ENCODE data around the gene DCUN1D2.
"Not testable (repeated sequence)": the region's sequence is repeated elsewhere in the genome, so short reads cannot be mapped to it uniquely, and the experiment has no call there.

The DCUN1D2 gene

GRCh38 chr13:113532156-113532806 lies 41.8 kb upstream of the DCUN1D2 start:
- H3K9ac ChIP-seq (ENCODE audit: low read depth, low read length): no peak overlapping the region
- H3K27me3 ChIP-seq (ENCODE audit: insufficient read depth, low read length): no peaks in the 10 kb centered on the region
- no peaks in the 10 kb centered on the region; the same call in 1 of the 2 replicates for H3K4me1 ChIP-seq (ENCODE audit: insufficient read depth, low read length)
- peaks cover 27% of the 10 kb centered on the region for H3K36me3 ChIP-seq (ENCODE audit: insufficient read depth, low read depth, low read length)
- no peak overlapping the region for H3K27ac ChIP-seq (ENCODE audit: low read length)
- no peaks in the 10 kb centered on the region for H3K9me3 ChIP-seq (ENCODE audit: insufficient read depth, low read depth, low read length)
- no peak overlapping the region for H3K4me3 ChIP-seq (ENCODE audit: low read length)

GRCh38 chr13:113531041-113531873 lies 40.7 kb upstream of the DCUN1D2 start:
- Histone ChIP-seq H3K9me3 (ENCODE audit: insufficient read depth, low read depth, low read length) (no peaks in the 10 kb centered on the region), H3K27ac (ENCODE audit: low read length) (no peak overlapping the region), H3K9ac (ENCODE audit: low read depth, low read length) (no peak overlapping the region), H3K4me1 (ENCODE audit: insufficient read depth, low read length) (no peaks in the 10 kb centered on the region; the same call in 1 of the 2 replicates), H3K27me3 (ENCODE audit: insufficient read depth, low read length) (no peaks in the 10 kb centered on the region), H3K4me3 (ENCODE audit: low read length) (no peak overlapping the region), H3K36me3 (ENCODE audit: insufficient read depth, low read depth, low read length) (peaks cover 36% of the 10 kb centered on the region)

- no peaks in the 10 kb centered on the region for H3K9me3 ChIP-seq (ENCODE audit: insufficient read depth, low read depth, low read length)
- peaks cover 42% of the 10 kb centered on the region for H3K36me3 ChIP-seq (ENCODE audit: insufficient read depth, low read depth, low read length)
- no peak overlapping the region for H3K9ac ChIP-seq (ENCODE audit: low read depth, low read length)
- no peak overlapping the region for H3K27ac ChIP-seq (ENCODE audit: low read length)
- H3K4me1 ChIP-seq (ENCODE audit: insufficient read depth, low read length): no peaks in the 10 kb centered on the region; the same call in 1 of the 2 replicates
- H3K27me3 ChIP-seq (ENCODE audit: insufficient read depth, low read length): no peaks in the 10 kb centered on the region
- no peak overlapping the region for H3K4me3 ChIP-seq (ENCODE audit: low read length)
Observed at GRCh38 chr13:113528813-113529180, 38.3 kb upstream of the DCUN1D2 start.

- H3K4me3 ChIP-seq (ENCODE audit: low read length): no peak overlapping the region
- no peaks in the 10 kb centered on the region for H3K27me3 ChIP-seq (ENCODE audit: insufficient read depth, low read length)
- no peak overlapping the region for H3K27ac ChIP-seq (ENCODE audit: low read length)
- no peaks in the 10 kb centered on the region; the same call in 1 of the 2 replicates for H3K4me1 ChIP-seq (ENCODE audit: insufficient read depth, low read length)
- no peaks in the 10 kb centered on the region for H3K9me3 ChIP-seq (ENCODE audit: insufficient read depth, low read depth, low read length)
- H3K9ac ChIP-seq (ENCODE audit: low read depth, low read length): no peak overlapping the region
- peaks cover 42% of the 10 kb centered on the region for H3K36me3 ChIP-seq (ENCODE audit: insufficient read depth, low read depth, low read length)
Observed at GRCh38 chr13:113528101-113528812, 37.7 kb upstream of the DCUN1D2 start.

- no peaks in the 10 kb centered on the region for H3K9me3 ChIP-seq (ENCODE audit: insufficient read depth, low read depth, low read length)
- H3K27ac ChIP-seq (ENCODE audit: low read length): no peak overlapping the region
- no peak overlapping the region for H3K4me3 ChIP-seq (ENCODE audit: low read length)
- H3K4me1 ChIP-seq (ENCODE audit: insufficient read depth, low read length): no peaks in the 10 kb centered on the region; the same call in 1 of the 2 replicates
- no peak overlapping the region for H3K9ac ChIP-seq (ENCODE audit: low read depth, low read length)
- peaks cover 42% of the 10 kb centered on the region for H3K36me3 ChIP-seq (ENCODE audit: insufficient read depth, low read depth, low read length)
- H3K27me3 ChIP-seq (ENCODE audit: insufficient read depth, low read length): no peaks in the 10 kb centered on the region
Observed at GRCh38 chr13:113527272-113527958, 36.9 kb upstream of the DCUN1D2 start.

GRCh38 chr13:113526466-113527220 lies 36.1 kb upstream of the DCUN1D2 start:
- H3K36me3 ChIP-seq (ENCODE audit: insufficient read depth, low read depth, low read length): peaks cover 40% of the 10 kb centered on the region
- H3K9me3 ChIP-seq (ENCODE audit: insufficient read depth, low read depth, low read length): no peaks in the 10 kb centered on the region
- no peaks in the 10 kb centered on the region; the same call in 1 of the 2 replicates for H3K4me1 ChIP-seq (ENCODE audit: insufficient read depth, low read length)
- H3K4me3 ChIP-seq (ENCODE audit: low read length): no peak overlapping the region
- H3K27me3 ChIP-seq (ENCODE audit: insufficient read depth, low read length): no peaks in the 10 kb centered on the region
- H3K27ac ChIP-seq (ENCODE audit: low read length): no peak overlapping the region
- H3K9ac ChIP-seq (ENCODE audit: low read depth, low read length): no peak overlapping the region

GRCh38 chr13:113522438-113522837 lies 31.9 kb upstream of the DCUN1D2 start:
- not testable (repeated sequence) for H3K4me3 ChIP-seq (ENCODE audit: low read length); H3K27me3 ChIP-seq (ENCODE audit: insufficient read depth, low read length); H3K9ac ChIP-seq (ENCODE audit: low read depth, low read length); H3K4me1 ChIP-seq (ENCODE audit: insufficient read depth, low read length); H3K9me3 ChIP-seq (ENCODE audit: insufficient read depth, low read depth, low read length); H3K27ac ChIP-seq (ENCODE audit: low read length)
- peaks cover 32% of the 10 kb centered on the region; the same call in 1 of the 2 replicates for H3K36me3 ChIP-seq (ENCODE audit: insufficient read depth, low read depth, low read length)

GRCh38 chr13:113520571-113520970 lies 30.1 kb upstream of the DCUN1D2 start:
- Histone ChIP-seq H3K9ac (ENCODE audit: low read depth, low read length) (no peak overlapping the region), H3K9me3 (ENCODE audit: insufficient read depth, low read depth, low read length) (no peaks in the 10 kb centered on the region), H3K4me3 (ENCODE audit: low read length) (no peak overlapping the region), H3K27me3 (ENCODE audit: insufficient read depth, low read length) (no peaks in the 10 kb centered on the region), H3K4me1 (ENCODE audit: insufficient read depth, low read length) (no peaks in the 10 kb centered on the region), H3K27ac (ENCODE audit: low read length) (no peak overlapping the region), H3K36me3 (ENCODE audit: insufficient read depth, low read depth, low read length) (peaks cover 24% of the 10 kb centered on the region; the same call in 1 of the 2 replicates)

- Histone ChIP-seq H3K4me1 (ENCODE audit: insufficient read depth, low read length) (no peaks in the 10 kb centered on the region), H3K27ac (ENCODE audit: low read length) (no peak overlapping the region), H3K9me3 (ENCODE audit: insufficient read depth, low read depth, low read length) (no peaks in the 10 kb centered on the region), H3K4me3 (ENCODE audit: low read length) (no peak overlapping the region), H3K27me3 (ENCODE audit: insufficient read depth, low read length) (no peaks in the 10 kb centered on the region), H3K36me3 (ENCODE audit: insufficient read depth, low read depth, low read length) (peaks cover 23% of the 10 kb centered on the region), H3K9ac (ENCODE audit: low read depth, low read length) (no peak overlapping the region)
Observed at GRCh38 chr13:113519556-113519955, 29.0 kb upstream of the DCUN1D2 start.

- Histone ChIP-seq H3K9ac (ENCODE audit: low read depth, low read length) (no peak overlapping the region), H3K27ac (ENCODE audit: low read length) (no peak overlapping the region), H3K27me3 (ENCODE audit: insufficient read depth, low read length) (no peaks in the 10 kb centered on the region), H3K36me3 (ENCODE audit: insufficient read depth, low read depth, low read length) (peaks cover 23% of the 10 kb centered on the region), H3K4me1 (ENCODE audit: insufficient read depth, low read length) (no peaks in the 10 kb centered on the region), H3K4me3 (ENCODE audit: low read length) (no peak overlapping the region), H3K9me3 (ENCODE audit: insufficient read depth, low read depth, low read length) (no peaks in the 10 kb centered on the region)
Observed at GRCh38 chr13:113518076-113518803, 27.7 kb upstream of the DCUN1D2 start.
